Measurements from ENCODE around the gene FAM181B. TPM values are rescaled to one million over a fixed set of nuclear protein-coding genes. Genes with fewer than 3 reads are reported as not detected.

The FAM181B gene
- total RNA-seq (2022; extraction: Qiagen RNA extraction; ENCODE audit: low read depth) = 0.05 to 0.07 TPM (median 0.05 TPM) in 3 of 5 replicates, not detected in the others

GRCh38 chr11:82733444-82734119, at the start of gene FAM181B:
Gene FAM181B (minus strand): TSS chr11:82733864. CDS start chr11:82733729, 135 bp downstream.

Other genes starting within 250 kb of the FAM181B start
- 47.1 to 51.3 TPM (median 50.3 TPM) in 5 replicates for gene PRCP, start 166.6 kb upstream of the FAM181B start, total RNA-seq (2022; extraction: Qiagen RNA extraction; ENCODE audit: low read depth)
- gene DDIAS, start 167.9 kb upstream of the FAM181B start, total RNA-seq (2022; extraction: Qiagen RNA extraction; ENCODE audit: low read depth) = 13.3 to 17.4 TPM (median 16.5 TPM) in 5 replicates

Data from A549 treated with GW870086 at 1 μM for 4 hours (cell line).